GM18520 (cell line): ENCODE data around the gene MMP17.

Source experiments
- ATAC-seq: cut with Tn5 transposase; IDR thresholded peaks from one replicate; pipeline ENCODE4 v1.9.1; 2021; ENCODE audit not compliant: unreplicated experiment

Gene MMP17

DNA sequence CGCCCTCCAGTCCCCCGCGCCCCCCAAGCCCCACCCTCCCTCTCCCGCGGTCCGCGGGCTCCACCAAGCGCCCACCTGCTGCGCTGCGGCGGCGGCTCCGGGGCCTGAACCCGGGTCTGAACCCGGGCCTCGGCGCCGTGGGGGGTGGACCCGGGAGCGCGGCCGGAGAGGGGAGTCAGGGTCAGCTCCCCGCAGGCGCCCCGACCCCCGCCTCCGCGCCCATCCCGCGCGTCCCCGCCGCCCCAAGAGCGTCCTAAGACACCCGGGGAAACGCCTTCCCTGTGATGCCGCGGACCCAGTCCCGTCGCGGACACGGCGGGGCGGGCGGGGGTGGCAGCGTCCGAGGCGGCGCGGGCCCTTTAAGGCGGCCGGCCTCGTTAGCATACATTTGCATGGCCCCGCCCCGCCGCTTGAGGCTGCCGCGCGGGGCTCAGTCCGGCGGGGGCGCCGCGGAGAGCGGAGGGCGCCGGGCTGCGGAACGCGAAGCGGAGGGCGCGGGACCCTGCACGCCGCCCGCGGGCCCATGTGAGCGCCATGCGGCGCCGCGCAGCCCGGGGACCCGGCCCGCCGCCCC is at the start of gene MMP17:
Gene MMP17, plus strand, starts transcription at position 433 of the 574 bp plus-strand sequence. Its CDS starts 102 bp downstream, at position 535.
- no peak for ATAC-seq

DNA sequence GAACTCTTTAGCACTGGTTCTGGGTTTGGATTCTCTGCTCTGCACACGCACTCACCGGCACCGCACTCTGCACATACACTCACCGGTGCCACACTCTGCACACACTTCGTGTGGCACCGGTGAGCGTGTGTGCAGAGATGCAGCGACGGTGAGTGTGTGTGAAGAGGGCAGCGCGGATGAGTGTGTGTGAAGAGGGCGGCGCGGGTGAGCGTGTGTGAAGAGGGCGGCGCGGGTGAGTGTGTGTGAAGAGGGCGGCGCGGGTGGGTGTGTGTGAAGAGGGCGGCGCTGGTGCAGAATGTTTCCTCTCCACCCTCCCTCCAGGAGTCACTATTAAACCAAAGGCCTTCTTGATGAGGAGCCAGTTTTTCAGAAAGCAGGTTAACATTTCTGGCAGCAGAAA is 49.2 kb upstream of the MMP17 start:
- ATAC-seq: no peak

DNA sequence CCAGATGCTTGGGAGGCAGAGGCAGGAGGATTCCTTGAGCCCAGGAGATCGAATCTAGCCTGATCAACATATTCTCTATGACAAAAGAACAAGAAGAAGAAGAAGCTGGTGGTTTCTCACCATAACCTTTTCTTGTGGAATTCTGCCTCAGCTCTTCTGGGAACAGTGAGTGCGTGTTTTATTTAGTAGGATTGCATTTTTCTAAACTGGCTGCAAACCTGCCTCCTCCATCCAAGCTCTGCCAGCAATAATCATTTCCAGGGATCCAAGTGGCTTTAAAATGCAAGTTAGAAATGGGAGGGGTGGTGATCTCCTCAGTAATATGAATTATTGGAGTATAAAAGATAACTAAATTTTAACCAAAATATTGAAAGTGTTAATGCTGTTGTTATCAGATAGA is 46.1 kb upstream of the MMP17 start:
- ATAC-seq: no peak

DNA sequence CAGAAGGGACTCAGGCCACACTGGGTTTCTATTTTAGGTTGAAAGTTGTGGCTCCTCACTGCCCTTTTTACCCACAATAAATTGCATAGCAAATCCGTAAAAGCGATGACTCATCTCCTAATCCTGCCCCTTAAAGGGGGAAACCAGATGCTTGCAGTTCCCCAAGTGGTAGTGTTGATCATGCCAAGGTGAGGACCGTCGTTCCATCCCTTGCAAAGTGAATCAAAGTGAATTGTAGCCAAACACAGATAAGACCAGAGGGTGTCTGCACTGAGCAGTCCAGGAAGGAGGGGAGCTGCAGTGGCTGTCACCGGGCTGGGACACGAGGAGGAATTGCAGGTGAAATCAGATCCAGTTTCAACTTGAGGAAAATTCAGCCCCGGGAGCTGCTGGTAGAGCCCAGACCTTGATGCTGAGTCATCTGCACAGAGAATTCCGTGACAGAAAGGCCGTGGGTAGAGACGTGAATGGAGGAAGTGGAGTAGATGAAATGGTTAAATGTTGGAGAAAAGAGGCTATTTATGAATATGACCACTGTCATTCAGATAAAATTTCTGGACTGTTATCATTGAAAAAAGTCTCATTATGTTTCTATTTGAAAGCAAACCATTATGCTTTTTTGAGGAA is 44.2 kb upstream of the MMP17 start:
- ATAC-seq: peak; percentile 60

DNA sequence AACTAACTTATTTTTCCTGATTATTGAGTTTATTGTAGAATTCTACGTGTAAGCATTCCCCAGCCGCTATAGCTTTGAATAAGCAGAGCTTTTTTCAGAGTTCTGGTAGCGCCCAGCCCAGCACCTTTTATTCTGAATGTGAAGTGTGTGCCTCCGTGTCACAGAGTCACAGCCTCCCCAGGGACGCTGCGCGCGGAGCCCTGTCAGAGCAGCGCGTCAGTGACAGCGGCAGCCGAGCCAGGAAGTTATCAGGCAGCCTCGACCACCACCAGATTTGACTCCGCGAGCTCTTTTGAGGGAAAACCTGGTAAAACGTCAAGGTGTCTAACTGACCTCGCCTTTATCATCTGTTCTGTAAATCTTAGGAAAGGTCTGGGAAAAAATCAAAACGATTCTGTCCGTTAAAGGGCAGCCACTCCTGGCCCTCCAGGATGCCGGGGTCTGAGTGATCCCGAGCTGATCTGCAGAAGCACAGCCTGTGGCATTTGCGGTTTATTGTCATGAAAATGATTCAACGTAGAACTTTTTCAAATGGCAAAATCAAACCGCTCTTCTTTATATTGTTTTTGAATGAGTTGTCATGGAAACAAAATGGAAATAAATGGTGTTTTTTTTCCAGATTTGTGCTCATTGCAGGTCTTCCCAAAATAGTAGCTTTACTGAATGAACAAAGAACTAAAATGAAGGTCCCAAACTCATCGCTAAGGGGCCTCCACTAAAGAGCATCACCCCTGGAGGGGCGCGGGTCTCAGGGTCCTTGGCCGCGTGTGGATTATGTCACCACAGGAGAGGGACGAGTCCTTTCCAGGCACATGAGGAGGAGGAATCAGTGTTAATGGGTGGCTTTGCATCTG is 43.1 kb upstream of the MMP17 start:
- no peak for ATAC-seq

DNA sequence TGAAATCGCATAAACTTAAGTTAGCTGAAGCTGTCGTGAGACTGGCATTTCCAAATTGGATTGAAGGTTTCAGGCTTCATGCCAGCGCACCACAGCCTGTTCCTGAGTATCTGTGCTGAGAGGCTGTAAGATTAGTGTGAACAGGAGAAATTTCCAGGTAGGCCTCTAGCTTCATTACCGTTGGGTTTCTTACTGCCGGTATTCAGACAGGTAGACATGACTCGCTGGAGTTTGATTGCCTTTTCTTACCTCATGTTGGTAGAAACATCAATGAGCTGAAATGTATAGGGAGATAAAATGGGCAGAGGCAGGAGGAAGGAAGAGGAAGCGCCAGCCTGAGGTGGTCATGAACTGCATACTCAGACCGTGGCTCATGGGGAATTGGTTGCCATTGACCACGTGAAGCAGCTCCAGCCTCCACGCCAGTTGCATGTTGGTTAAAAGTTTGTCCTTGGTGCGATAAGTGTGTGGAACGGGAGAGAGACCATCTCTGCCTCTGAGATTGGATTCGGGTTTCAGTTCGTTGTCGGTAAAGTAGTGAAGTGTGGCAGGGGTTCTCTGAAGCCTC is 42.3 kb upstream of the MMP17 start:
- no peak for ATAC-seq

DNA sequence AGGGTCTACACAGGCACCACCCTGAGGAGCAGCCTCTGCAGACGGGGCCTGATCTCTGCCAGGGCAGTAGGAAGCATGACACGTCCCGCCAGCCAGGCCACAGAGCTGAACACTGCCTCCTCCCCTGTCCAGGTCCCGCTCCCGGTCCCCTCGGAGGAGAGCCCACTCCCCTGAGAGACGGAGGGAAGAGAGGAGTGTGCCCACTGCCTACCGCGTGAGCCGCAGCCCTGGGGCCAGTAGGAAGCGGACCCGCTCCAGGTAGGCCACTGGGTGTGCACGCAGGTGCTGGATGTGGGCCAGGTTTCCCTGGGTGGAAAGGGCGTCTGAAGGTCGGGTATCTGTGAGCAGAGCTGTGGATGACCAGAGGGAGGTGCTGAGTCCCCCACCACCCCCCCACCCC is 41.9 kb upstream of the MMP17 start:
- no peak for ATAC-seq

DNA sequence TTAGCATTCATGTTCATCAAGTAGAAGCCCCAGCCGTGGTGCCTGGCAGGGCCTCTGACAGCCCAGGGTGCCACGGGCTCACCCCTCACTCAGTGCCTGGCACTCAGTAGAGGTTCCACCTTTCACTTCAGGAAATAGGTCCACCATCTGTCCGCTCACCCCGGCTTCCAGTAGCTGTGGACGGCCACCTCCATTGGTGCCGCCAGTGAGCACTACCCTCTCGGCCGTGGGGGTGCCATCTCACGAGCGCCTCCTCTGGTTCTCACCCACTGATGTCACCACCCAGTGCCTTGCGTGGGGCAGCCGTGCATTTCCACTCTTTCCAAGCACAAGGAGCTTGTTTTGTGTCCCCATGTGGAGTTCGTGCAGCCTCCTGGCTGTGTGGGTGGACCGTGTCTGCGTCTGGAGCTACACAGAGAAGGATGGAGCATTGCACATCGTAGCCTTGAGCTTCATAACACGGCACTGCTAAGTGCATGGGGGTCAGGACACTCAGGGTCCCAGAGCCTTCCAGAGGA is 41.0 kb upstream of the MMP17 start:
- ATAC-seq: no peak

DNA sequence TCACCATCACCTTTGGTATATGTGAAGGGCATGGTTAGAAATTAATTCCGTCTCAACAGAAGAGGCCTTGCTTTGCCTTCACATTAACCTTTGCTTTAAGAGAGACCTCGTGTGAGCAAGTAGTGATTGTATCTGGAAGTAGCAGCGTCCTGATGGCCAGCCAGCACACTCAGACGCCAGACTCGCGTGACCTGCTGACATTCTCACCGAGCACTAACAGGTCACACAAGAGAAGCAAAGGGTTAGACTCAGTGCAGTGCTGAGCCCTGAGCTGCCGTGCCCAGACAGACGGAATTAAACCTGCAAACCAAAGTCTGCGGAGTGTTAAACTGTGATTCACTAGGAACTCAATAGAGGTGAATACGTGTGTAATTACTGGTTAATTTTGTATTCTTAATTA is 40.1 kb upstream of the MMP17 start:
- ATAC-seq: no peak

DNA sequence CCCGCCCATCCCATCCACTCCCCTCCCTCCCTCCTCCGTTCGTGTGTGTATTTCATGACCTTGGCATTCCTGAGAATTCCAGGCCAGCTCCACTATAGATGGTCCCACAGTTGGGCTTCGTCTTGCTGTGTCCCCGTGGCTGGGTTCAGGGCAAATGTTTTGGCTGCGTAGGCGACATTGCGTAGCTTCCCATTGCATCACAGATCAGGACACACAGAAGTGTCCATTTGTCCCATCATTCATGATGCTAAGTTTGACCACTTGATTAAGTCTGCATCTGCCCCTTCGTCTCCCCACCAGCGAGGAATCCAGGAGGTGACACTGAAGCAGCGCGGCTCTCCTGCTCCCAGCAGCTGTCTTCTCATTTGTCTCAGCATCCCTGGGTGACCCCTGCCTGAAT is 38.6 kb upstream of the MMP17 start:
- no peak for ATAC-seq

DNA sequence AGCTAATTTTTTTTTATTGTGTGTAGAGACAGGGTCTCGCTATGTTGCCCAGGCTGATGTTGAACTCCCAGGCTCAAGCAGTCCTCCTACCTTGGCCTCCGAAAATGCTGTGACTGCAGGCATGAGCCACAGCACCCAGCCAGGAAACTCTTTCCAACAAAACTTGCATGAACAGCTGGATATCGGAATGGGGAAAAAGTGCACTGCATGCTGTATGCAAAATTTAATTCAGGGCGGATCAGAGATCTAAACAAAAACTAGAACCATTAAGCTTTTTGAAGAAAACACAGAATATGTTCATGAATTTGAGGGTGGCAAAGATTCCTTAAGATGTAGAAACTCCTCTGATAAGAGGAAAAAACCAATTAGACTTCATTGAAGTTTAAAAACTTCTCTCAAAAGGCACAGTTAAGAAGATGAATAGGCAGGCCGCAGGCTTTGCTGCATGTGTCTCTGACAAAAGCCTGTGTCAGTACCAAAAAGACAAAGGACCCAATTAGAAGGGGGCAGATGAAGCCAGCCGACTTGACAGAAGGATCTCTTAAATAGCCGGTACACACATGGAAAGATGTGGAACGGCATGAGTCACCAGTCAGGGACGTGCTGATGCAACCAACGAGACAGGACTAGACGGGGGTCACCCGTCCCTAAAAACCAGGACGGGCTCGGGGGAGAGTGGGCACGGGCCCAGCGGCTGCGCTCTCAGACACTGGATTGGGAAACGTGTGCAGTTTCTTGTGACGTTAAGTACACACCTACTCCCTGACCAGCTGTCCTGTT is 34.8 kb upstream of the MMP17 start:
- ATAC-seq: no peak

DNA sequence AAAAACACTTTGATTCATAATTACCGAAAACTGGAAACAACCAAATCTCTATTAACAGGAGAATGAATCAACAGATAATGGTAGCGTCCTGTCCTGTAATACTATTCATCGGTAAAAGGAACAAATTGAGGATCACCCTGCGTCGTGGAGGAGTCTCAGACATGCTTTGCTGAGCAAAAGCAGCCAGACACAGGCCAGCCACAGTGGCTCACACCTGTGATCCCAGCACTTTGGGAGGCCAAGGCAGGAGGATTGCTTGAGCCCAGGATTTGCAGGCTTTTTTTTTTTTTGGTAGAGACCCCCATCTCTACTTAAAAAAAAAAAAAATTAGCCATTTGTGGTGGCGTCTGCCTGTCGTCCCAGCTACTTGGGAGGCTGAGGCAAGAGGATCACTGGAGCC is 34.1 kb upstream of the MMP17 start:
- no peak for ATAC-seq

DNA sequence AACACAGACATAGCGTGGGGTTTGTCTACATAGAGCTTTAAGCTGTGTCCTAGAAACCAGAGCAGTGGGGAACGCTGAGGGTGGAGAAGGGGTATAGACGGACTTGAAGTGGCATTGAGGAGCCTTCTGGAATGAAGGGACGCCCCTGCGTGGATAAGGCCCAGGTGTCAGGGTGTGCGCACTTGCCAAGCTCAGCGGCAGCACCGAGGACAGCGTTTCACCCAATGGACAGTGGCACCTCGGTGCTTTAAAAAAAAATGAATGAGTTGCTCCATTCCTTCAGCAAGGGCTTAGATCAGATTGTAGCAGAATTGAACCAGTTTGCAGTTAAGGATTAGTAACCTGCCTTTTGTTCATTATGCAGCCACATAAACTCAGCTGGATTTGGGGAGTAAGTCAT is 33.6 kb upstream of the MMP17 start:
- ATAC-seq: no peak

DNA sequence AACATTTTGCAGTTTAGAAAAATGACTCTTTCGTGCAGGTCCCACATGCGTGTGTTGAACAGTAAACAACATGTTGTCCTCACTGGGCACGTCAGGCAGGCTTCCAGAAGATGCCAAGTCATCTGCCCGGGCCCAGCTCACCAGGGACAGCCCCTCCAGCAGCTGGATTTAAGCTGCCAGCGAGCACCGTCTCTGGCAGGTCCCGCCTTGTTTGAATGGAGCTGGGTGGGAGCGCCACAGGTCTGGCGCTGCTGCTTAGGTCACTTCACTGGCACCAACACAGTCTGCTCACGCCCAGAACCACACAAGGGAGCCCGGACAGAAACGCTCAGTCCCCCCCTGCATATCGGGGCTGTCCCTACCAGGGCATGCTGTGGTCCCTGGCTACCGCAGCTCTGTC is 33.1 kb upstream of the MMP17 start:
- no peak for ATAC-seq

DNA sequence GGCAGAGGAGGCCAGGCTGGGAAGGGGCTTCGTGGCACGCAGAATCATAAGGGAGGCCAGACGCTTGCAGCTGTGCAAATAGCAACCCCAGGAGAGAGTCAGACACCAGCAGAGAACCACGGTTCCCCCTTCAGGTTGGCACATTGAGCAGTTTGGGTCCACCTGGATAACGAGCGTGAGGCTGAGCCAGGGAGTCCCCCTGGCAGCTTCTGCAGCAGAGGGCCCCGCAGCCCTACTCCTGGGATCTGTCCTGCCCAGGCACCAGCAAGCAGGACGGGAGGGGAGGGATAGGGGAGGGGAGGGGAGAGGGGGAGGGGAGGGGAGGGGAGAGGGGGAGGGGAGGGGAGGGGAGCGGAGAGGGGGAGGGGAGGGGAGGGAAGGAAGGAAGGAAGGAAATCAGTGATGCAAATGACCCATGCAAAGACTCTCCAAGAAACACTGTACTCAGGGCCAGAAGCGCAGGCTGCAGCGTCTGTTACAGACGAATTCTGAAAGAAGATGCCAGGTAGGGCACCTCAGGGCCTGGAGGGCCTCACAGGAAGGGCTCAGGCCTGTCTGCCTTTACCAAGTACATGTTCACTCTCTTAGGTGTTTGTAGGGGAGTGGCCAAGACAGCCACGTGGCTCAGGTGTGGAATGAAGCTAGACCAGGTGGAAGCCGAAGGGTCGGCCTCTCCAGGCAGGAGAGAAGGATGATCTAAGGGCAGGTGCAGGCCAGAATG is 32.3 kb upstream of the MMP17 start:
- no peak for ATAC-seq

DNA sequence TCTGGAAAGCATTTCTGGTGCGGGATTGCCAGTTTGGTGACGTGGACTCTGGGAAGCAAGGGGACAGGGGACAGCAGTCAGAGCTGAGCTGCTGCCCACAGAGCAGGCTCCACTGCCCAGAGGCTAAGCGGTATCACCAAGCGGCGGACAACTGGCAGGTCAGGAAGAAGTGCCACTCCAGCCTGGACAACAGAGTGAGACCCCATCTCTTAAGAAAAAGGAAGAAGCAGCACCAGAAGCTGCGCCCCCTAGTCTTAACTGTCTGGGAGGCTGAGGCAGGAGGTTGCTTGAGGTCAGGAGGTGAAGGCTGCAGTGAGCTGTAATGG is 31.8 kb upstream of the MMP17 start:
- ATAC-seq: no peak

DNA sequence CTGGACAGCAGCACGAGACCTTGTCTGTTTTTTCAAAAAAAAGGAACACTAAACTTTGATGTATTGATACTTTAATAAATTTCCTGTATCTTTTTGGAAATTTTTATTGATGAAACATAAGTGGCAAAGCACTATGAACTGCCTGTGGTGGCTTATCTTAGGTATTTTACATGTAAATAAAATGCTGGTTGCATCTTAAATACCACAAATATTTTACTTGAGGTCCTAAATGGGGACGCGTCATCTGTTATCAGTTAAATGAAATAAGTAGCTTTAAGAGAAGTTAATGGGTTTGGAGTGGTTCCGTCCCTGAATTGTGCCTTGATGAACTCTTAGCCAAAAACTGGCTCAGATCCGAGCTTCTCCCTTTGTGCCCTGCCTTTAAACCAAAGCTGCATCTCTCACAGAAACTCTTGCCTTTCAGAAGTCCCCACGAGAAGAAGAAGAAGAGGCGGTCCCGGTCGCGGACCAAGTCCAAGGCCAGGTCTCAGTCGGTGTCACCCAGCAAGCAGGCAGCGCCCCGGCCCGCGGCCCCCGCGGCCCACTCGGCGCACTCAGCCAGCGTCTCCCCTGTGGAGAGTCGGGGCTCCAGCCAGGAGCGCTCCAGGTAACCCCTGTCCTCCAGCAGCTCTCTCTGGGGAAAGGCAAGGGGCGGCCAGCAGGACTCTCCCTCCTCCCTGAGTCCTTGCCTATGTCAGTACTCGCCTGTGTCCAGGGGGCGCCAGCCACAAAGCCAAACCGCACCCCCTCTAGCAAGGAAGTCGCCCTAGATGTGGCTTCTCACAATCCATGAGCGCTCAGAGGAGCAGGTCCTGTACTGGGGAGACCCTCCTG is 31.2 kb upstream of the MMP17 start:
- no peak for ATAC-seq

DNA sequence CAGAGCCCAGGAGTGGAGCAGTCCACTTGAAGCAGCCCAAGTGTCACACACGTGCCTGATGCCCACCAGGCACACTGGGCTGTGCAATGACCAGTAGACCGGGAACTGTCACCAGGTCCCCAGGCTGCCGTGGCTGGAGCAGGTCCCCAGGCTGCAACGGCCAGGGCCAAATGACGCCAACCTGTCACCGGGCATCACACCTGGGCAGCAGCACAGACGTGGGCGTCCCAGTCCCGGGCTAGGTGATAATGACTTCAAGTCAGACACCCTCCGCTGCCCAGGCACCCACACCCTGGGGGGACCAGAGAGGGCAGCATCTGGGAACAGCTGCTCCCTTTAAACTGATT is 30.6 kb upstream of the MMP17 start:
- no peak for ATAC-seq

DNA sequence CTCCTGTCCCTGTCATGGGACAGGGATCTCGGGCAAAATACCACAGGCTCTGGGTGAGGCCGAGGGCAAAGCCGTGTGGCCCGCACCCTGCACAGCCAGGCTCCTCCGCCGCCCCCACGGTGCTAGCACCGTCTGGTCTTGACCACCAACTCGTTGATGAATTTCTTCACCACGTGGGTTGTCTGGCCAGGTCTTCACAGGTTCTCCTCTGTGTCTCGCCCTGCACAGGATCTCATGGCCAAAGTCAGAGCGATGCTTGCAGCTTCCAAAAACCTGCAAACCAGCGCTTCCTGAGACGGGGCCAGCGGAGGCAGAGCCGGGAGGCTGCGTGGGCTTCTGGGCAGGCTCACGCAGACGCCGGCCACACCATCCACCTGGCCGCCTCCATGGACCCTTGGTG is 29.0 kb upstream of the MMP17 start:
- no peak for ATAC-seq
